HEK293 (cell line): ENCODE results near the gene KLHL29.

Source experiments
- CTCF ChIA-PET: fragments of 350-600 bp; formaldehyde crosslinking; extraction: SDS; loops from one replicate; lab custom pipeline; 2021; ENCODE audit warnings: antibody characterized with exemption; lab: Yijun Ruan, JAX
- POLR2A ChIA-PET: fragments of 300-600 bp; formaldehyde crosslinking; extraction: SDS; loops from one replicate; lab custom pipeline; 2020; ENCODE audit warnings: antibody characterized with exemption, inconsistent platforms; lab: Yijun Ruan, JAX
- H3K27ac ChIP-seq: fragments of 200-500 bp; sonication (Bioruptor generic); 2 replicates; pipeline ENCODE4 v1.5.1; 2014; ENCODE audit warnings: low read depth, low read length, control low read depth, inconsistent platforms; ENCODE audit errors: extremely low read depth
- H3K36me3 ChIP-seq, 2 experiments: fragments of 200-500 bp in 1 of 2; sonication (Bioruptor generic) in 1 of 2; 1 replicate in 1 of 2; 2 replicates in 1 of 2; pipeline ENCODE4 v1.5.1; 2014 to 2017; ENCODE audit warnings: inconsistent platforms in 2 of 2, low read length in 2 of 2; ENCODE audit not compliant: control insufficient read depth in 2 of 2, insufficient read depth in 1 of 2
- H3K4me1 ChIP-seq: fragments of 200-500 bp; sonication (Bioruptor generic); 2 replicates; pipeline ENCODE4 v1.5.1; 2014; ENCODE audit warnings: mild to moderate bottlenecking, low read length, inconsistent platforms; ENCODE audit not compliant: control insufficient read depth, insufficient read depth
- H3K4me3 ChIP-seq: 2 replicates; pipeline ENCODE4 v1.5.1; 2011; ENCODE audit warnings: low read depth, mild to moderate bottlenecking, control low read depth, low read length, moderate library complexity
- H3K9me3 ChIP-seq: fragments of 200-500 bp; sonication (Bioruptor generic); 2 replicates; pipeline ENCODE4 v1.5.1; 2014; ENCODE audit warnings: low read depth, low read length, inconsistent platforms; ENCODE audit not compliant: control insufficient read depth, insufficient read depth
- EGR2 ChIP-seq: fragments of 450-650 bp; formaldehyde crosslinking; IDR thresholded peaks from 2 replicates; pipeline ENCODE4 v1.5.1; 2016; ENCODE audit warnings: low read depth, missing biosample characterization, missing genetic modification characterization
- HOXD13 ChIP-seq: sonication (generic); formaldehyde crosslinking; IDR thresholded peaks from 2 replicates; pipeline ENCODE4 v1.8.0; 2022; ENCODE audit warnings: missing genetic modification reagents, borderline replicate concordance
- INSM2 ChIP-seq: fragments of 450-650 bp; formaldehyde crosslinking; IDR thresholded peaks from 2 replicates; pipeline ENCODE4 v1.5.1; 2016; ENCODE audit warnings: missing biosample characterization, missing genetic modification characterization
- KLF16 ChIP-seq: fragments of 450-650 bp; formaldehyde crosslinking; IDR thresholded peaks from 2 replicates; pipeline ENCODE4 v1.5.1; 2017; ENCODE audit warnings: missing biosample characterization, missing genetic modification characterization
- SETDB1 ChIP-seq: IDR thresholded peaks from one replicate; pipeline ENCODE4 v1.6.1; 2017; ENCODE audit warnings: mild to moderate bottlenecking, low read length, moderate library complexity, mixed read lengths; ENCODE audit not compliant: insufficient read length
- YY2 ChIP-seq: fragments of 450-650 bp; formaldehyde crosslinking; IDR thresholded peaks from 2 replicates; pipeline ENCODE4 v1.5.1; 2016; ENCODE audit warnings: missing biosample characterization, missing genetic modification characterization
- ZBTB8A ChIP-seq: fragments of 450-650 bp; formaldehyde crosslinking; IDR thresholded peaks from 2 replicates; pipeline ENCODE4 v1.5.1; 2016; ENCODE audit warnings: missing biosample characterization, missing genetic modification characterization
- ZNF132 ChIP-seq: fragments of 450-650 bp; formaldehyde crosslinking; IDR thresholded peaks from 2 replicates; pipeline ENCODE4 v1.5.1; 2017; ENCODE audit warnings: missing biosample characterization, missing genetic modification characterization, borderline replicate concordance
- ZNF398 ChIP-seq: fragments of 450-650 bp; formaldehyde crosslinking; IDR thresholded peaks from 2 replicates; pipeline ENCODE4 v1.5.1; 2017; ENCODE audit warnings: missing biosample characterization, missing genetic modification characterization
- ZNF416 ChIP-seq: fragments of 450-650 bp; formaldehyde crosslinking; IDR thresholded peaks from 2 replicates; pipeline ENCODE4 v1.5.1; 2016; ENCODE audit warnings: missing biosample characterization, missing genetic modification characterization
- ZNF48 ChIP-seq: fragments of 450-650 bp; formaldehyde crosslinking; IDR thresholded peaks from 2 replicates; pipeline ENCODE4 v1.5.1; 2016; ENCODE audit warnings: missing biosample characterization, missing genetic modification characterization
- ZNF501 ChIP-seq: fragments of 450-650 bp; formaldehyde crosslinking; IDR thresholded peaks from 2 replicates; pipeline ENCODE4 v1.5.1; 2016; ENCODE audit warnings: missing biosample characterization, missing genetic modification characterization
- ZNF558 ChIP-seq: fragments of 450-650 bp; formaldehyde crosslinking; IDR thresholded peaks from 2 replicates; pipeline ENCODE4 v1.5.1; 2016; ENCODE audit warnings: missing biosample characterization, missing genetic modification characterization
- ZNF596 ChIP-seq: fragments of 450-650 bp; IDR thresholded peaks from 2 replicates; pipeline ENCODE4 v1.5.0; 2018; ENCODE audit warnings: missing biosample characterization, mild to moderate bottlenecking, missing genetic modification characterization, moderate library complexity
- ZNF600 ChIP-seq: fragments of 450-650 bp; formaldehyde crosslinking; IDR thresholded peaks from 2 replicates; pipeline ENCODE4 v1.5.1; 2016; ENCODE audit warnings: missing biosample characterization, missing genetic modification characterization
- ZNF626 ChIP-seq: fragments of 450-650 bp; sonication (Bioruptor Pico); formaldehyde crosslinking; IDR thresholded peaks from 2 replicates; pipeline ENCODE4 v1.5.1; 2018; ENCODE audit warnings: missing biosample characterization, missing genetic modification characterization, inconsistent platforms
- ZNF629 ChIP-seq: fragments of 450-650 bp; formaldehyde crosslinking; IDR thresholded peaks from 2 replicates; pipeline ENCODE4 v1.5.1; 2017; ENCODE audit warnings: missing biosample characterization, missing genetic modification characterization
- ZNF660 ChIP-seq: fragments of 450-650 bp; IDR thresholded peaks from 2 replicates; pipeline ENCODE4 v1.5.1; 2018; ENCODE audit warnings: missing biosample characterization, mild to moderate bottlenecking, missing genetic modification characterization
- ZNF777 ChIP-seq: fragments of 450-650 bp; formaldehyde crosslinking; IDR thresholded peaks from 2 replicates; pipeline ENCODE4 v1.5.1; 2017; ENCODE audit warnings: missing biosample characterization, missing genetic modification characterization, borderline replicate concordance
- TF ChIP-seq, protein P1 (sequence below): fragments of 450-650 bp; formaldehyde crosslinking; IDR thresholded peaks from 2 replicates; pipeline ENCODE4 v1.5.1; 2017; ENCODE audit warnings: missing biosample characterization, missing genetic modification characterization
- TF ChIP-seq, protein P2 (sequence below): fragments of 450-650 bp; formaldehyde crosslinking; IDR thresholded peaks from 2 replicates; pipeline ENCODE4 v1.5.1; 2016; ENCODE audit warnings: missing biosample characterization, missing genetic modification characterization, borderline replicate concordance
- TF ChIP-seq, protein P3 (sequence below): fragments of 450-650 bp; formaldehyde crosslinking; IDR thresholded peaks from 2 replicates; pipeline ENCODE4 v1.5.1; 2017; ENCODE audit warnings: missing biosample characterization, mild to moderate bottlenecking, missing genetic modification characterization, moderate library complexity

KLHL29 gene

GRCh38 chr2:23410596-23410995, 25.6 kb downstream of the KLHL29 start (continued):
- TF ChIP-seq INSM2 (tag by site-specific recombination) (no peak), ZNF416 (tag by site-specific recombination) (no peak), ZNF398 (tag by site-specific recombination) (no peak), ZNF629 (tag by site-specific recombination) (no peak), ZNF48 (tag by site-specific recombination) (no peak), ZNF596 (tag by site-specific recombination) (no peak), YY2 (tag by site-specific recombination) (no peak)

- H3K27ac ChIP-seq: no peak overlapping the region
- H3K4me3 ChIP-seq: no peak overlapping the region
- no peaks in the 10 kb centered on the region for H3K4me1 ChIP-seq
- ChIA-PET POLR2A (no interaction called here), CTCF (interaction anchor here (0.7 to 0.9 kb wide), 3 partner anchors 18 to 73 kb away, joined by 3 to 4 read pairs (median 3); no protein-coding TSS in a partner anchor)
- H3K9me3 ChIP-seq: no peaks in the 10 kb centered on the region
- TF ChIP-seq SETDB1 (no peak), ZNF558 (tag by site-specific recombination) (no peak)
- TF ChIP-seq, all 188 proteins: peak for 0
- no peaks in the 10 kb centered on the region for H3K36me3 ChIP-seq
Measured at GRCh38 chr2:23411752-23412431, 26.9 kb downstream of the KLHL29 start.

DNA sequence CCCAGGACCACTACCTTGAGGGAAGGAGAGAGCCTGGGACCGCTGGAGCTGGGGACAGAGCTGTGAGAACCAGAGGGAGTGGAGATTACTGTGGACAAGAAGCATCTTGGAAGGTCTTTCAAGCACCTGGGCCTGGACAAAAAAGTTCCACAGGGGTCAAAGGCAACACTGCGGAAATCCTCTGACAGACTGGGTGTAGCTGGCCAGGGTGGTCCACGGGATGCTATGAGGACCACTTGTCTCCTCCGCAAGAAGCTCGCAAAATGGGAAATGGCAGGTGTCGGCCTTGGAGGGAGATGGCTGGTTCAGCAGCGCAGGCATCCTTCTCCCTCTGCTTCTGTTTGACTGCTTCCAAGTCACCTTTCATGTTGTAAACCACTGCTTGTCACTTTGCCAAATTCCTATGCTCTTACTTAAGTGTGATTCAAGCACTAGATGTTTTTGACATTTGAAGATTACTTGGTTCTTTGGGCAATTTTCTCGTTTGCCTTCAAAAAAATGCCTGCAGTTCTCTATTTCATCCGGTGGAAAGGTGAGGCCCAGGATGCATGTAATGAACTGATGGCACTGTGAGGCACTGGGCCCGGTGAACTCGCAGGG, 27.7 kb downstream of the KLHL29 start:
- Histone ChIP-seq H3K27ac (no peak overlapping the region), H3K4me1 (no peaks in the 10 kb centered on the region), H3K4me3 (no peak overlapping the region), H3K9me3 (no peaks in the 10 kb centered on the region), H3K36me3 (no peaks in the 10 kb centered on the region)
- ChIA-PET POLR2A (interaction anchor here (0.5 kb wide), 1 partner anchor 24 kb away, joined by 3 read pairs; no protein-coding TSS in a partner anchor), CTCF (interaction anchor here (1.2 kb wide), 1 partner anchor 8 kb away, joined by 3 read pairs; no protein-coding TSS in a partner anchor)
- no peak for TF ChIP-seq ZNF48 (tag by site-specific recombination)
- no peak for TF ChIP-seq ZNF660 (tag by site-specific recombination)
- no peak for TF ChIP-seq EGR2
- TF ChIP-seq ZNF596 (tag by site-specific recombination): no peak
- no peak for TF ChIP-seq ZNF501
- TF ChIP-seq ZBTB8A: no peak
- TF ChIP-seq KLF16: no peak
- TF ChIP-seq, protein P1, sequence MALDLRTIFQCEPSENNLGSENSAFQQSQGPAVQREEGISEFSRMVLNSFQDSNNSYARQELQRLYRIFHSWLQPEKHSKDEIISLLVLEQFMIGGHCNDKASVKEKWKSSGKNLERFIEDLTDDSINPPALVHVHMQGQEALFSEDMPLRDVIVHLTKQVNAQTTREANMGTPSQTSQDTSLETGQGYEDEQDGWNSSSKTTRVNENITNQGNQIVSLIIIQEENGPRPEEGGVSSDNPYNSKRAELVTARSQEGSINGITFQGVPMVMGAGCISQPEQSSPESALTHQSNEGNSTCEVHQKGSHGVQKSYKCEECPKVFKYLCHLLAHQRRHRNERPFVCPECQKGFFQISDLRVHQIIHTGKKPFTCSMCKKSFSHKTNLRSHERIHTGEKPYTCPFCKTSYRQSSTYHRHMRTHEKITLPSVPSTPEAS (tag by site-specific recombination): no peak
- TF ChIP-seq ZNF626 (tag by site-specific recombination): no peak
- TF ChIP-seq, protein P2, sequence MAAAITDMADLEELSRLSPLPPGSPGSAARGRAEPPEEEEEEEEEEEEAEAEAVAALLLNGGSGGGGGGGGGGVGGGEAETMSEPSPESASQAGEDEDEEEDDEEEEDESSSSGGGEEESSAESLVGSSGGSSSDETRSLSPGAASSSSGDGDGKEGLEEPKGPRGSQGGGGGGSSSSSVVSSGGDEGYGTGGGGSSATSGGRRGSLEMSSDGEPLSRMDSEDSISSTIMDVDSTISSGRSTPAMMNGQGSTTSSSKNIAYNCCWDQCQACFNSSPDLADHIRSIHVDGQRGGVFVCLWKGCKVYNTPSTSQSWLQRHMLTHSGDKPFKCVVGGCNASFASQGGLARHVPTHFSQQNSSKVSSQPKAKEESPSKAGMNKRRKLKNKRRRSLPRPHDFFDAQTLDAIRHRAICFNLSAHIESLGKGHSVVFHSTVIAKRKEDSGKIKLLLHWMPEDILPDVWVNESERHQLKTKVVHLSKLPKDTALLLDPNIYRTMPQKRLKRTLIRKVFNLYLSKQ (tag by site-specific recombination): no peak
- TF ChIP-seq, protein P3, sequence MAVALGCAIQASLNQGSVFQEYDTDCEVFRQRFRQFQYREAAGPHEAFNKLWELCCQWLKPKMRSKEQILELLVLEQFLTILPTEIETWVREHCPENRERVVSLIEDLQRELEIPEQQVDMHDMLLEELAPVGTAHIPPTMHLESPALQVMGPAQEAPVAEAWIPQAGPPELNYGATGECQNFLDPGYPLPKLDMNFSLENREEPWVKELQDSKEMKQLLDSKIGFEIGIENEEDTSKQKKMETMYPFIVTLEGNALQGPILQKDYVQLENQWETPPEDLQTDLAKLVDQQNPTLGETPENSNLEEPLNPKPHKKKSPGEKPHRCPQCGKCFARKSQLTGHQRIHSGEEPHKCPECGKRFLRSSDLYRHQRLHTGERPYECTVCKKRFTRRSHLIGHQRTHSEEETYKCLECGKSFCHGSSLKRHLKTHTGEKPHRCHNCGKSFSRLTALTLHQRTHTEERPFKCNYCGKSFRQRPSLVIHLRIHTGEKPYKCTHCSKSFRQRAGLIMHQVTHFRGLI (tag by site-specific recombination): no peak
- no peak for TF ChIP-seq ZNF132 (tag by site-specific recombination)
- no peak for TF ChIP-seq ZNF777
- TF ChIP-seq ZNF600: no peak
- no peak for TF ChIP-seq HOXD13 (CRISPR knock-in tag)
